NB4 (cell line): Measurements from ENCODE around the gene PRICKLE2.

Experiments
- DNase-seq: peaks from one replicate; pipeline ENCODE4 v3.0.0; 2010; ENCODE audit warnings: low read depth
- H3K4me3 ChIP-seq: one replicate; pipeline ENCODE4 v1.5.1; 2011; ENCODE audit warnings: mild to moderate bottlenecking, low read depth, low read length, moderate library complexity
- CTCF ChIP-seq: IDR thresholded peaks from one replicate; pipeline ENCODE4 v1.5.1; 2012; ENCODE audit warnings: low read depth, low read length
- MAX ChIP-seq: IDR thresholded peaks from 2 replicates; pipeline ENCODE4 v1.6.1; 2011; ENCODE audit warnings: low read depth, low read length
- MYC ChIP-seq: IDR thresholded peaks from 2 replicates; pipeline ENCODE4 v1.6.1; 2011; ENCODE audit warnings: low read depth, low read length
- POLR2A ChIP-seq: IDR thresholded peaks from 2 replicates; pipeline ENCODE4 v1.6.1; 2011; ENCODE audit warnings: mild to moderate bottlenecking; ENCODE audit not compliant: insufficient read length; ENCODE audit errors: extremely low read depth

PRICKLE2 gene

GRCh38 chr3:64222501-64223111 is 2.7 kb downstream of the PRICKLE2 start:
- DNase-seq, result no peak
- TF ChIP-seq CTCF (no peak), POLR2A (no peak), MYC (no peak), MAX (no peak)
- no peak overlapping the region for H3K4me3 ChIP-seq

- no peak for DNase-seq
- no peak overlapping the region for H3K4me3 ChIP-seq
- TF ChIP-seq CTCF (no peak), MYC (no peak), POLR2A (no peak), MAX (no peak)
Measured at GRCh38 chr3:64221571-64222257, 3.6 kb downstream of the PRICKLE2 start.

GRCh38 chr3:64220161-64220914 is 4.9 kb downstream of the PRICKLE2 start:
- no peak for TF ChIP-seq MYC
- TF ChIP-seq CTCF, result no peak
- TF ChIP-seq MAX, result no peak
- no peak for TF ChIP-seq POLR2A
- H3K4me3 ChIP-seq, result no peak overlapping the region
- no peak for DNase-seq

- no peak overlapping the region for H3K4me3 ChIP-seq
- no peak for TF ChIP-seq POLR2A
- TF ChIP-seq MAX, result no peak
- no peak for TF ChIP-seq CTCF
- no peak for TF ChIP-seq MYC
- DNase-seq, result no peak
Measured at GRCh38 chr3:64218746-64219145, 6.5 kb downstream of the PRICKLE2 start.

GRCh38 chr3:64218329-64218728 is 6.9 kb downstream of the PRICKLE2 start:
- no peak for TF ChIP-seq CTCF
- TF ChIP-seq POLR2A, result no peak
- no peak for TF ChIP-seq MYC
- no peak for TF ChIP-seq MAX
- no peak overlapping the region for H3K4me3 ChIP-seq
- DNase-seq, result no peak
